NCI-H82 treated with DMSO at 0.1 percent for 48 hours (cell line): ENCODE measurements around the gene DAP.
"Not testable (repeated sequence)": the region's sequence is repeated elsewhere in the genome, so short reads cannot be mapped to it uniquely, and the experiment has no call there.

Experiments
- DNase-seq: peaks from one replicate; lab custom pipeline; 2025; ENCODE audit not compliant: unreplicated experiment; lab: John Stamatoyannopoulos, UW

Gene DAP

GRCh38 chr5:10635867-10636350, 125.1 kb downstream of the DAP start:
- DNase-seq = no peak

- no peak for DNase-seq
Observed at GRCh38 chr5:10635257-10635866, 125.7 kb downstream of the DAP start.

- no peak for DNase-seq
Observed at GRCh38 chr5:10634562-10634961, 126.5 kb downstream of the DAP start.

- DNase-seq = no peak
Observed at GRCh38 chr5:10634050-10634449, 127.0 kb downstream of the DAP start.

- no peak for DNase-seq
Observed at GRCh38 chr5:10633271-10634049, 127.6 kb downstream of the DAP start.

- DNase-seq = no peak
Observed at GRCh38 chr5:10632110-10632761, 128.8 kb downstream of the DAP start.

GRCh38 chr5:10631316-10631996, 129.6 kb downstream of the DAP start:
- no peak for DNase-seq

GRCh38 chr5:10630744-10631143, 130.3 kb downstream of the DAP start:
- DNase-seq = not testable (repeated sequence)

- DNase-seq = no peak
Observed at GRCh38 chr5:10630126-10630525, 130.9 kb downstream of the DAP start.

- DNase-seq = no peak
Observed at GRCh38 chr5:10629682-10630081, 131.4 kb downstream of the DAP start.
